Endothelial cell of umbilical vein (primary cell): ENCODE measurements around the gene FBN2. TPM values are rescaled to one million over a fixed set of nuclear protein-coding genes. Genes with fewer than 3 reads are reported as not detected.

ENCODE experiments used
- BruUV-seq: library from RNA; stranded (reverse); fragments of 400-500 nt; replicated peaks from 2 replicates; lab custom pipeline; 2021; lab: Mats Ljungman, UMichigan
- CTCF ChIA-PET: fragments of 300-600, 350-600 bp; sonication (Branson Sonifier 250); formaldehyde crosslinking; loops from one replicate; lab custom pipeline; 2021; ENCODE audit warnings: antibody characterized with exemption, inconsistent platforms; lab: Charles Lee
- POLR2A ChIA-PET: fragments of 300-600, 350-600 bp; sonication (Branson Sonifier 250); formaldehyde crosslinking; loops from one replicate; lab custom pipeline; 2021; ENCODE audit warnings: antibody characterized with exemption, inconsistent platforms; lab: Charles Lee
- DNase-seq: peaks from one replicate; pipeline ENCODE4 v3.0.0-alpha.2; 2011; ENCODE audit warnings: low read depth, low spot score
- FAIRE-seq: peaks from 2 replicates; lab custom pipeline; 2011; peaks lifted over from hg19 to GRCh38; lab: Jason Lieb, UNC
- H2AFZ ChIP-seq: 2 replicates; pipeline ENCODE4 v1.6.0; 2012; ENCODE audit warnings: low read depth, low read length, control low read depth, inconsistent platforms
- H3K27ac ChIP-seq: 2 replicates; pipeline ENCODE4 v1.5.1; 2011; ENCODE audit warnings: low read depth, mild to moderate bottlenecking, control low read depth, low read length, moderate library complexity; ENCODE audit not compliant: insufficient read depth
- H3K27me3 ChIP-seq, 2 experiments: 2 replicates each; pipeline versions ENCODE4 v1.6.0 to v1.6.1; 2011; ENCODE audit warnings: low read length in 2 of 2, mixed read lengths in 1 of 2; ENCODE audit not compliant: control insufficient read depth in 2 of 2, insufficient read depth in 2 of 2
- H3K36me3 ChIP-seq, 2 experiments: 2 replicates in 1 of 2; 3 replicates in 1 of 2; pipeline ENCODE4 v1.5.1; 2011; ENCODE audit warnings: low read length in 2 of 2, mild to moderate bottlenecking in 1 of 2, moderate library complexity in 1 of 2; ENCODE audit not compliant: control insufficient read depth in 2 of 2, insufficient read depth in 2 of 2; ENCODE audit errors: extremely low read depth in 1 of 2
- H3K4me1 ChIP-seq: 3 replicates; pipeline ENCODE4 v1.5.1; 2011; ENCODE audit warnings: mild to moderate bottlenecking, low read length; ENCODE audit not compliant: control insufficient read depth, insufficient read depth; ENCODE audit errors: extremely low read depth
- H3K4me2 ChIP-seq: 2 replicates; pipeline ENCODE4 v1.6.1; 2011; ENCODE audit warnings: low read length, control low read depth, mixed read lengths; ENCODE audit not compliant: insufficient read depth
- H3K4me3 ChIP-seq, 3 experiments: fragments of 200-600 bp in 1 of 3; sonication (generic), shearing (Covaris generic) in 1 of 3; replicated peaks in 1 of 3; 2 replicates each; pipeline ENCODE4 v1.5.1; 2011 to 2016; ENCODE audit warnings: control low read depth in 3 of 3, low read length in 3 of 3, mild to moderate bottlenecking in 2 of 3, inconsistent platforms in 1 of 3, low read depth in 1 of 3, moderate library complexity in 1 of 3; ENCODE audit not compliant: insufficient read depth in 1 of 3
- H3K79me2 ChIP-seq: 2 replicates; pipeline ENCODE4 v1.6.0; 2012; ENCODE audit warnings: low read length, inconsistent platforms; ENCODE audit not compliant: control insufficient read depth, insufficient read depth
- H3K9ac ChIP-seq: replicated peaks from 2 replicates; pipeline ENCODE3; 2011; ENCODE audit warnings: low read length, control low read depth; ENCODE audit not compliant: insufficient read depth; ENCODE audit errors: extremely low read depth
- H3K9me1 ChIP-seq: replicated peaks from 3 replicates; pipeline ENCODE4 v1.6.0; 2011; ENCODE audit warnings: mild to moderate bottlenecking, low read length; ENCODE audit not compliant: control insufficient read depth, insufficient read depth; ENCODE audit errors: extremely low read depth
- H3K9me3 ChIP-seq: replicated peaks from 2 replicates; pipeline ENCODE4 v1.5.1; 2012; ENCODE audit warnings: low read length, inconsistent platforms; ENCODE audit not compliant: control insufficient read depth, insufficient read depth
- H4K20me1 ChIP-seq: replicated peaks from 2 replicates; pipeline ENCODE3; 2011; ENCODE audit warnings: mild to moderate bottlenecking, low read length; ENCODE audit not compliant: control insufficient read depth, insufficient read depth; ENCODE audit errors: extremely low read depth
- FOS ChIP-seq: IDR thresholded peaks from 2 replicates; pipeline ENCODE4 v1.6.1; 2011; ENCODE audit warnings: mild to moderate bottlenecking, low read length, moderate library complexity, borderline replicate concordance; ENCODE audit not compliant: insufficient read depth
- GATA2 ChIP-seq: IDR thresholded peaks from 2 replicates; pipeline ENCODE4 v1.7.0; 2011; ENCODE audit warnings: low read depth, mild to moderate bottlenecking, moderate library complexity, mixed read lengths, low read length; ENCODE audit not compliant: insufficient read length, insufficient read depth
- JUN ChIP-seq: IDR thresholded peaks from 2 replicates; pipeline ENCODE4 v1.6.1; 2011; ENCODE audit warnings: borderline replicate concordance, low read depth; ENCODE audit not compliant: insufficient read length, insufficient read depth
- MAX ChIP-seq: IDR thresholded peaks from 2 replicates; pipeline ENCODE4 v1.6.1; 2011; ENCODE audit not compliant: insufficient read depth, insufficient read length
- MYC ChIP-seq: IDR thresholded peaks from one replicate; pipeline ENCODE4 v1.6.1; 2011; ENCODE audit warnings: mild to moderate bottlenecking, low read depth, low read length
- POLR2A ChIP-seq: IDR thresholded peaks from 2 replicates; pipeline ENCODE4 v1.6.1; 2012; ENCODE audit warnings: low read depth, mild to moderate bottlenecking, control low read depth, low read length
- POLR2AphosphoS5 ChIP-seq: IDR thresholded peaks from 2 replicates; pipeline ENCODE4 v1.6.1; 2012; ENCODE audit warnings: low read depth, mild to moderate bottlenecking, control low read depth, low read length, moderate library complexity; ENCODE audit not compliant: insufficient read depth
- dilution Hi-C: fragments of 300-500 bp; cut with MboI; formaldehyde crosslinking; loops from one replicate; pipeline ENCODE4 v1.15.0; 2019; ENCODE audit warnings: low sequenced_read_pairs; ENCODE audit not compliant: extremely low pct_ligation_motif_present
- intact Hi-C: fragments of 100-400 bp; cut with micrococcal nuclease; formaldehyde crosslinking; loops from one replicate; pipeline ENCODE4 v1.10.0; 2022
- polyA plus RNA-seq, 4 experiments: library from polyadenylated mRNA; depleted of rRNA in 3 of 4; stranded (reverse) in 3 of 4; unstranded in 1 of 4; fragments of >200 nt; gene quantifications; 2 replicates each; pipeline versions ENCODE4 v1.2.1 to v1.2.3, GENCODE V29; 2011 to 2012; ENCODE audit warnings: missing spikeins in 1 of 4
- total RNA-seq: library from RNA; stranded (reverse); gene quantifications from 2 replicates; pipeline ENCODE4 v1.2.3, GENCODE V29; 2021
- TF ChIP-seq, protein P1 (sequence below), 2 donors: IDR thresholded peaks; 1 replicate in 1 of 2; 2 replicates in 1 of 2; pipeline ENCODE4 v1.5.1; 2011; ENCODE audit warnings: low read length in 2 of 2, mild to moderate bottlenecking in 2 of 2, moderate library complexity in 2 of 2, control low read depth in 1 of 2, inconsistent platforms in 1 of 2, low read depth in 1 of 2; ENCODE audit not compliant: insufficient read depth in 1 of 2; ENCODE audit errors: extremely low read depth in 1 of 2

The FBN2 gene
- total and polyA plus RNA-seq, 2 donors (not counting 3 experiments of a cell fraction or from before 2014, with no cell fraction given) = 21.8 to 57.4 TPM

GRCh38 chr5:128522336-128522735, 15.7 kb downstream of the FBN2 start:
- Histone ChIP-seq H2AFZ (no peak overlapping the region), H3K9me3 (no peaks in the 10 kb centered on the region), H3K4me2 (no peak overlapping the region), H3K27me3 (no peaks in the 10 kb centered on the region), H3K36me3 (peaks cover 3 to 4% of the 10 kb centered on the region in 2 experiments), H3K4me1 (no peaks in the 10 kb centered on the region), H3K79me2 (no peaks in the 10 kb centered on the region), H3K9me1 (no peaks in the 10 kb centered on the region), H4K20me1 (no peaks in the 10 kb centered on the region), H3K9ac (no peak overlapping the region), H3K27ac (no peak overlapping the region), H3K4me3 (no peak overlapping the region)
- POLR2A ChIA-PET = no interaction called here
- TF ChIP-seq JUN = no peak
- TF ChIP-seq FOS = no peak
- TF ChIP-seq GATA2 = no peak
- TF ChIP-seq, protein P1, sequence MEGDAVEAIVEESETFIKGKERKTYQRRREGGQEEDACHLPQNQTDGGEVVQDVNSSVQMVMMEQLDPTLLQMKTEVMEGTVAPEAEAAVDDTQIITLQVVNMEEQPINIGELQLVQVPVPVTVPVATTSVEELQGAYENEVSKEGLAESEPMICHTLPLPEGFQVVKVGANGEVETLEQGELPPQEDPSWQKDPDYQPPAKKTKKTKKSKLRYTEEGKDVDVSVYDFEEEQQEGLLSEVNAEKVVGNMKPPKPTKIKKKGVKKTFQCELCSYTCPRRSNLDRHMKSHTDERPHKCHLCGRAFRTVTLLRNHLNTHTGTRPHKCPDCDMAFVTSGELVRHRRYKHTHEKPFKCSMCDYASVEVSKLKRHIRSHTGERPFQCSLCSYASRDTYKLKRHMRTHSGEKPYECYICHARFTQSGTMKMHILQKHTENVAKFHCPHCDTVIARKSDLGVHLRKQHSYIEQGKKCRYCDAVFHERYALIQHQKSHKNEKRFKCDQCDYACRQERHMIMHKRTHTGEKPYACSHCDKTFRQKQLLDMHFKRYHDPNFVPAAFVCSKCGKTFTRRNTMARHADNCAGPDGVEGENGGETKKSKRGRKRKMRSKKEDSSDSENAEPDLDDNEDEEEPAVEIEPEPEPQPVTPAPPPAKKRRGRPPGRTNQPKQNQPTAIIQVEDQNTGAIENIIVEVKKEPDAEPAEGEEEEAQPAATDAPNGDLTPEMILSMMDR (IDR thresholded peaks at IDR 0.05; ENCODE audit: extremely low read depth in 1 of 2, insufficient read depth in 1 of 2, low read depth in 1 of 2, low read length in 2 of 2) = no peak
- TF ChIP-seq MYC = no peak
- TF ChIP-seq MAX = no peak
- TF ChIP-seq POLR2A = no peak
- no peak for TF ChIP-seq POLR2AphosphoS5
- DNase-seq (no peak), FAIRE-seq (no peak)
- no TSS peak for BruUV-seq
- CTCF ChIA-PET = interaction anchor here (1.0 to 1.3 kb wide), 2 partner anchors 122 to 321 kb away, joined by 3 read pairs; no protein-coding TSS in a partner anchor
- dilution Hi-C loops = no loop called here
- intact Hi-C loops = no loop called here
